ENCODE results near the gene CD84.

- TF ChIP-seq CTCF (IDR thresholded peaks at IDR 0.05) (no peak), POLR2A (IDR thresholded peaks at IDR 0.05) (no peak), POLR2AphosphoS5 (IDR thresholded peaks at IDR 0.05) (no peak)
Observed at GRCh38 chr1:160625321-160625720, 46.0 kb upstream of the CD84 start.

All from prostate gland (tissue), 2 donors.